NCI-H2171 treated with DMSO at 0.1 percent for 48 hours (cell line): ENCODE results near the gene PBX1.
"Not testable (repeated sequence)": the region's sequence is repeated elsewhere in the genome, so short reads cannot be mapped to it uniquely, and the experiment has no call there.

ENCODE experiments used
- DNase-seq: peaks from one replicate; lab custom pipeline; 2025; lab: John Stamatoyannopoulos, UW

The PBX1 gene

DNA sequence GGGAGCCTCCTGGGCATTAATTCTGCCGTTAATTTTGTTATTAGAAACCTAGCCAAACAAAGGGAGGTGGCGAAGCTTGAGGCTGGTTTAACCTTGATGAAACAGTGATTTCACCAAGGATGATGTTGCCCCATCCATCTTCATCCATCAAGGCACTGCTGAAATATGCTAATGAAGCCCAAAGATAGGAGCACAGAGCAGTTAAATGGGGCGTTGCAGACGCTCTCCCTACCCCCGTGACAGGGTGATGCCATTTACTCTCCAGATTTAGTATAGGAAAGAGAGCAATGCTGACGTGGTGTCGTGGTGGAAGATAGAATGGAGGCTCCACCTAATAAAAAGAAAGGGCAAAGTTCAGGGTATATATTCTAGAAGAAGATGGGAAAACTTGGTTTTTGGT is 84.0 kb downstream of the PBX1 start:
- no peak for DNase-seq

DNA sequence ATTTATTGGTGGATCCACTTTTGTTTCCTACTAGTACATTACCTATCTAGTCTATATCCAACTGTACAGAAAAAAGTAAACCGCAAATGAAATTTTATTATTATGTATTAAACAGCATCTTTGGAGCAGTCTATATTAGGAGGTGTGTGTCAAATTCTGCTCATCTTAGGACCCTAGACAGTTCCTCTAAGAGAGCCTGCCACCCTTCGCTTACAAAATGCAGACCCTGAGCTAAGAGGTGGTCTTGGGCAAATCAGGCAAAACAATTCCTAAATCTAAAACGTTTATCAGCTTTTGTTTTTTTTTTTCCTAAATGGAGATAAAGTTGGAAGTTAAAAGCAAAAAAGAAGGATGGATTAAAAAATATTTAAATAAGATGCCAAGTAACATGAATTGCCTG is 85.3 kb downstream of the PBX1 start:
- no peak for DNase-seq

DNA sequence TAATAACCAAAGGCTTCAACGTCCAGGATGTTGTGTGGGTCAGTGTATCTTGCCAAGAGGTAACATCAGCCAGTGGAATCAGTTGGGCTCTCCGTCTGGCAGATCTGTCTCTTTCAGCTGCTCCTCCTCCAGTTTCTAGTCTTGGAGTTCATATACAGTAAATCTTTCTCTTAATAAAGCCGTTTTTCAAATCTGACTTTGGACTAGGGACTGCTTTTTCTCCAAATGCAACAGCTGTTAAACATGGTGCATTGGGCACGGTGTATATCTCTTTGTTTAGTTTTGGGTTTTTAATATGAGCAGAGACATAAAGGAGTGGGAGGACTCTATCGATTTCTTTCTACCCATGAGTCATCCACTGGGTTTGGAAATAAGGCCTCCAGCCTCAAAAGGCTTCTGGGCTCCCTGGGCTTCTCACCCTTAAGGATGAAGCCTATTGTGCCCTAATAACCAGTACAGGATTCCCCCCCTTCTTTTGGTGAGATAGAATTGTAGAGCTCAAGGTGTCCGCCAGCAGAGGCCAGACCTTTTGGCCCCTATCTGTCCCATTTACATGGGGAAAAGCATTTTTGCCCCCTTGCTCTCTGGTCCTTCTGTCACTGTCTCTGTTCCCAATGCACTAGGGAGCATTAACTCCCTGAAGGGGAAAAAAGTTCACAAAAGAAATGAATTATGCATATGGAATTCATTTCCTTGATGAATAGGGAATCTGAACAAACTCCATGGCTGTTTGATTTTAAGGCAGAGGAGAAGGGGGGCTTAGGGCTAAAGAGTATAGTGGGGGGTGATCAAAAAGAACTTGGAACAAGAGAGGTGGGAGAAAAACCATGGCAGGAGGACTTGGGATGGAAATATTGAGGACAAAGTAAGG is 86.0 kb downstream of the PBX1 start:
- DNase-seq: peak; percentile 13

DNA sequence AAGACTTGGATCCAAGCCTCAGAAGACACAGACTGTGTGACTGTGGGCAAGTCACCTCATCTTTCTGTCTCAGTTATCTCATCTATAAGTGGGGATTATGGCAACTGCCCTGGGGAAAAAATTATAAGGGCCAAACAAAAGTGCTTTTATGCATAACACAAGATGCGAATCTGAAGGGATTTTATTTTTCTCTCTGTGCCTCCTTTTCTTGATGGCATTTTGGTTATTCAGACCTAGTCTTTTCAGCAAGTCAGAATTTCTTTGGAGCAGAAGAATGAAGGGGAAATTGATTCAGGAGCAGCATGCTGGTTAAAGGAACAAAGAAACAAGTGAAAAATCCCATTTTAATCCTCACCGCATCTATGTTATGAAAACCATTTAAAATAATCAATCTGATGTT is 86.9 kb downstream of the PBX1 start:
- no peak for DNase-seq

DNA sequence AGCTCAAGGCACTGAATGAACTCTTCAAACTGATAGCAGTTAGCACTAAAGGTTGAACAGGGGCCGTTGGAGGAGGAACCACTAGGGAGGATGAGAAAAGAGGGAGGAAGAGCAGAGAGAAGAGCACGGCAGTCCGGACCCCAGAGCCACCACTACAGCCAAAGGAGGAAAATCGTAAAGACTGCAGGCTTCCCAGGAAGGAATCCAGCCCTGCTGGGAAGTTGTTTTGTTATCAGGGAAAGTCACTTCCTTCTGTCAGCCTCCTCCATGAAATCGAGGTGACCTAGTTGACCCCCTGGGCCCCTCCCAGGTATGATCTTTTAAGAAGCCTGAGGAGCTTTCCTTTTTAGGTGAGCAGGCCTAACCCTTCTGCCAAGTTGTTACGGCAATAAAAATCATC is 88.2 kb downstream of the PBX1 start:
- DNase-seq: no peak

DNA sequence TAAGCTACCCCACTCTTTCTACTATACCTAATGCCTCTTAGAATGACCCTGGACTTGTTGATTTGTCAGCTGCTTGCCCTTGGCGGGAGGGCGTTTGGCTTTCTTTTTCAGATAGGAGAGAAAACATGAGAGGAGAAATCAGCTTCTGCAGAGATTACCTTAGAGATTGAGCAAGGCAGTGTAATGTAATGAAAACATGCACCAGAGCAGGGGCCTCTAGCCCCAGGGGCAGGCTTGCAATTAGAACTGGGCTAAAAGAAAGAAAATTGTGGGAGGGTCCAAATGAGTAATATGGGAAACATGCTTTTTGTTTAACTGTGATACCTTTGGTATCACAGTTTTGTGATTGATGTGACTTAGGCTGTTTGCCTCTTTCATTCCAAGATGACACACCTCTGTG is 89.7 kb downstream of the PBX1 start:
- no peak for DNase-seq

DNA sequence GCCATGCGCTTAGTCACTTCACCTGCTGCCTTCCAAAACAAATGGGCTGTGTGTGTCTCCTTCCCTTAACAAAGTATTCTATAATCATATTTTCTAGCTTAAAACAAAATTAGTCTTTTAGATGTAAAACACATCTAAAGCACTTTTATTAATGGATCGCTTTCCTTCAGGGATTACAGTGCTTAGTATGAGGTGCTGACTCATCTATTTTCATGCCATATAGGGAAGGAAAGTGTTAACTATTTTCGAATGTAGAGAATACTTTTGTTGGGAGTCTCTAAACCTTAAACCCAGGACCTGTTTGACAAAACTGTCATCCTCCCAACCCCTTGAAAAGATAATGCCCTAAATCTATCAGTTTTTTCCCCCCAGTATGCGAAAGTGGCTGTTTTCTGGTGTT is 90.2 kb downstream of the PBX1 start:
- no peak for DNase-seq

DNA sequence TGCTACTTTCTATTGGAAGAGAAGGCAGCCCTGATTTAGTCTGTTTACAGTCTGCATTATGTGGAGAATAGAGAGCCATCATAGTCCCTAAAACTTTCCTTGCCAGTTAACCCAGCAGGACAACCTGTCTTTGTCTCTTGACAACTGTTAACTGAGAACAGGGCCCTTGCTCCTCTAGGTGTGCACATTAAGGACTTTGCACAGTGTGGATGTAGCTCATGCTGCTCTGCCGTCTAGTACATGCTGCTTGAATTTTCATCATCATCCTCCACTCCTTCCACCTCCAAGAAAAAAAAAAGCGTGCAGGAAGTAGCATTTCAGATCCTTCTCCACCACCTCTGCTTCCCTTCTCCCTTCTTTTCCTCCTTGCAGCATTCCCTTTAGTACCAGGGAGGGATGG is 91.5 kb downstream of the PBX1 start:
- DNase-seq: no peak

DNA sequence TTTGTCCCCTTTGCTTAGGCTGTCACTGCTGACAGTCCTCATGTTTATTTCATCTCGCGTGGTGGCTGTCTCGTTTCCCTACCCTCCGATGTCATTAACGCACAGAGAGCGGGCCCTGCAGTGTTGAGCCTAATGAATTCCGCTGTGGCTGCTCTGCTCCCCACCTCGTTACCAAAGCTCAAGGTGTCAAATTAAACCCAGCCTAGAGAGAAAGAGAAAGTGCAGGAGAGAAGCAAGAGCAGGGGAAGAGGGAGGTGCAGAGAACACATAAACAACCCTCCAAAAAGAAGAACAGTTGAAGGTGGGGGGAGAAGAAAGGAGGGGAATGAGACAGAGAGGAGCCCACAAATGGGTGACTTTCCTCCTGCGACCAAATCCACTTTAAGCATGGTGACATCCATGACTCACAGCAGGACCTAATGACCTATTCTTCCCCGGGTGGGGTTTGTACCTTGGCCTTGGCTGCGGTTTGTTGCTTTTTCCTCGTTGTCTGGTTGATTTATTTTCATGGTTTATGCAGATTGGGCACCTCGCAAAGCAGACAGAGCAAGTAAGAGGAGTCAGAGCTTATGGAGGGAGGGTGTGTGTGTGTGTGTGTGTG is 92.5 kb downstream of the PBX1 start:
- DNase-seq: no peak

DNA sequence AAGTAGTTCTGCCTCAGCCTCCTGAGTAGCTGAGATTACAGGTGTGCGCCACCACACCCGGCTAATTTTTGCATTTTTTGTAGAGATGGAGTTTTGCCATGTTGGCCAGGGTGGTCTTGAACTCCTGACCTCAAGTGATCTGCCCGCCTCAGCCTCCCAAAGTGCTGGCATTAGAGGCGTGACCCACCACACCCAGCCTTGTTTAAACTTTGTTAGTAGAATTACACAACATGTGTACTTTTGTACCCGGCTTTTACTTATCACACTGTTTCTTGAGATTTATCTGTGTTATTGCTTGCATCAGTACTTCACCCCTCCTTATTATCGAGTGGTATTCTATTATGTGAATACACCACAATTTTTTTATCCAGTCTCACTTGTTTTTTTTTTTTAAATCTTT is 94.0 kb downstream of the PBX1 start:
- DNase-seq: not testable (repeated sequence)

DNA sequence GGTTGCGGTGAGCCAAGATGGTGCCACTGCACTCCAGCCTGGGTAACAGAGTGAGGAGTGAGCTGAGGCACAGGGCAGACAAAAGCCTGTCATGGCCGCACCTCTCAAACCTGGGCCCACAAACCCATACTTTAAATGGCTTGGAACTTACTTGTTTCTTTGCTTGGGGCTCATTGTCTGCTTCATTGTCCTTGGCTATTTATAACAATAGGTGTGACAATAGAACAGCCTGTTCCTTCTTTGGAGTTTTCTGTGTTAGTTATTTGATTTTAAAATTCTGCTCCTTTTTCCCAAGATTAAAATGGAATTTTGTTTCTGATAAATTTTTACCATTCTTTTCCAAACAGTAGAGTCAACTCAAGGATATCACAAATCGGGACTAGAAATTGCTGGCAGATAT is 94.7 kb downstream of the PBX1 start:
- no peak for DNase-seq

DNA sequence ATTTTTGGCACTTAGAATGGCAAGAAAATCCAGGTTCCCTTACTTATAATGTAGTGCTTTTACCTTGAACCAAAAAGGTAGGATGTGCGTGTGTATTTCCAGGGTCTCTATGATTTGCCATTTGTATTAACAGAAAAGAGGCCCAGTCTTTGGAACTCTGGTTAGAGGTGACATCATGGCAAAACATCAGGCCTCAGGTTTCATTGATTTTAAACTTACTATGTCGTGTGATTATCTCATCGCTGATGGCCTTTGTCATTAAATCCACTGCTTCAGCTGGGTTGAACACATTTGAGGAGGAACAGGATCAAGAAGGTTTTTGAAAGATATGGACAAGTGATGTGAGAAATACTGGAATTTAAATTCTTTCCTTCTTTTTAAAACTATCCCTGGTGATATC is 95.2 kb downstream of the PBX1 start:
- DNase-seq: no peak

DNA sequence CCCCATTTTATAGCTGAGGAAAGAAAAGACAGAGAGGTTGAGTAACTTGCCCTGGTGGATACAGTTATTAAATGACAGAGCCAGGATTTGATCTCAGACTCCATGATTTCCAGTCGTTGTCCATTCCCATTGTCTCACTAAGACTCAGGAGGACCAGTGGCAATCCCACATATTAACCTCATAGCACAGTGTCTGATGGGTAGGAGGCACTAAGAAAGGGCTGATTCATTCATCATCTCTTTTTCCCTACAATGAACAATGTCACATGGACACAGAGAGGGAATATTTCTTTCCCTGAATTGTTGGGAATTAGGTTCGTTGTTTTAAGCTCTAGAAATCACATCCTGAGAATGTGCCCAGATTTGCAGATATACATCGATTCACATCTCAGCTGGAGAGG is 99.9 kb downstream of the PBX1 start:
- no peak for DNase-seq

DNA sequence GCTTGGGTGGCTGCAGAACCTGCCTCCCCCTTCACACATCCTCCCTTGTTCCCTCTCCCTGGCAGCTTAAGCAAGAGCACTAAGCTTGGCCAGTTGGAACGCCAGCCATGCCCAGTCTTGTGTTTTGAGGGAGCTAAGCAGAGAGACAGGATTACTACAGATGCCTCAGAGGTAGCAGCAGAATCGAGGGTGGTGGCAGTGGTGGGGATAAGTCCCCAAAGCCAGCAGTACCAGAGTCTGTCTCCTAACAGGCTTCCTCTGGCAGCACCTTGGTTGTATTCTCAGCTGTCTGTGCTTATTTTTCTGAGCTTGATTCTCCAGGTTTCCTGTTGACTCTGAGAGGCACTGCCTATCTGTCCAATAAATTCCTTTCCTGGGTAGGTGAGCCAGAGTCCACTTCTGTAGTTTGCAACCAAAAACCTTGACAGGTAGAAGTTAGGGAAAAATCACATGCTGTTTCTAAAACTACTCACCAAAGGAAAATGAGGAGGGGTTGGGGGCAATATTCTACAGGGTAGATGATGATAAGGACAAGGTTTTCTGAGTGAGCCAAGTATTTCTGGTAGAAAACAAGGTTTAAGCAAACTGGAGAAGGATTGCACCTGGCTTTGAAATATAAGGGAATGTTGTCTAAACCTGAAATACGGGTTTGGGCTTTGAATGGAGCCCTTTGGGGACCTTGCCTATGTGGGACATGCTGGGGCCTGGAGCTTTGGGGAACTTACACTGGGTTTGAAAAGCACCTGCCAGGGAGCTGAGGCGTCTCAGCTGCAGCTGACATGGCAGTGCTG is 100.8 kb downstream of the PBX1 start:
- no peak for DNase-seq

DNA sequence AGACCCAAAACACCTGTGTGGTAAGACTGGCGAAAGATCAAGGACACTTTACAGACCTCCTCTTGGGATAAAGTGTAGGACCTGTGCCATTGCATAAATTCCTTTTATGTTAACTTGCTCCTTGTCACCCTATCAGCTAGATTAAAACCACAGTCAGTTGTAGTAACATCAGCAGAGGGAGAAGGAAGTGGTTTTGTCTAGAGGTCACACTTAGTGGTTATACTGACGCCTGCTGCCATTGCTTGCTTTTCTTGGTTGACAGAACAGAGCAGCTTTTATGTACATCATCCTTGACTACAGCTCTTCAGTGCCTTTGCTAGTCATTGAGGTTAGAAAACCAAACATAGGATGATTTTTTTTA is 101.4 kb downstream of the PBX1 start:
- peak; percentile 32 for DNase-seq

DNA sequence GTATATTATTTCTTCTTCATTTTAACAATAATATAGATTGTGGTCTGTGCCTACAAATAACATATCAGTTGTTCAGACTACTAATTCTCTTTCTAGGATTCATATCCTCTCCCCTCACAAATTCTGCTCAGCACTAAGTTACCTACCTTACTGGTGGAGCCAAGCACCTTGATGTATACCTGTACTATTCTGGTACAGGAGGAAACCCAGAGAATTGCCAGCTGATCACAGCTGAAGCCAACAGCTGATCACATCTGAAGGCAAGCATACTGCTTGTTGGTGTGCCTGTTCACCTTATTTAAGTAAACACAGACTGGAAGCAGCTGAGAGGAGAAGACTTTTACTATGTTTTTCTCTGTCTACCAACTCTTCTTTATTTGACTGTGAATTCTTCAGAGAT is 101.8 kb downstream of the PBX1 start:
- DNase-seq: no peak

DNA sequence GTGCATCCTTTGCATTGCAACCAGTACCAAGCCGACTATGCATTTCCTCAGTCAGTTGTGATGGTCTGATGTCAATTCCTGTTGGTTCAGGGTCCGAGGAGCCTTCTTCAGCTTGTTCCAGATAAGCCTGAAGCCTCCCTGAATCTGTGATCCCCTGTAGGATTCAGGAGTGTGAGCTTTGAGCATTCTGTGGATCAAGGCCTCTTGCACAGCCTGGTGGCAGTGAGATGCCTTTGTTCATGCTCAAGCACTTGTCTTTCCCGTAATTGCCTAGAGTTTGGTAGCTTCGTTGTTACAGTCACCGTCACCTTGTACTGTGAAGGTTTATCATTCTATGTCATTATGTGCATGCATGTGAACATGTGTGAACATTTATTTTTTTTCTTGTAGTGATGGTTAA is 103.5 kb downstream of the PBX1 start:
- no peak for DNase-seq

DNA sequence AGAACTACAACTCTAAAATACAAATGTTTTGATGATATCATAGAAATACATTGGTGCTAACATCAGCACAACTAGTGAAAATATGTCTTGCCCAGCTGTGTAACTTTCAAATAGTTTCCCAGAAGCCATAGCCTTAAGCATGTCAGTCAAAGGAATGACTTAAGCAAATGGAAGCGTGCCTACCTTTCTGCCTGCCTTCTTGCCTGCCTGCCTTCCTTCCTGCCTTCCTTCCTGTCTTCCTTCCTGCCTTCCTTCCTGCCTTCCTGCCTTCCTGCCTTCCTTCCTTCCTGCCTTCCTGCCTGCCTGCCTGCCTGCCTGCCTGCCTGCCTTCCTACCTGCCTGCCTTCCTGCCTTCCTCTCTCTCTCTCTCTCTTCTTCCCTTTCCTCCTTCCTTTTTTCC is 104.0 kb downstream of the PBX1 start:
- no peak for DNase-seq

DNA sequence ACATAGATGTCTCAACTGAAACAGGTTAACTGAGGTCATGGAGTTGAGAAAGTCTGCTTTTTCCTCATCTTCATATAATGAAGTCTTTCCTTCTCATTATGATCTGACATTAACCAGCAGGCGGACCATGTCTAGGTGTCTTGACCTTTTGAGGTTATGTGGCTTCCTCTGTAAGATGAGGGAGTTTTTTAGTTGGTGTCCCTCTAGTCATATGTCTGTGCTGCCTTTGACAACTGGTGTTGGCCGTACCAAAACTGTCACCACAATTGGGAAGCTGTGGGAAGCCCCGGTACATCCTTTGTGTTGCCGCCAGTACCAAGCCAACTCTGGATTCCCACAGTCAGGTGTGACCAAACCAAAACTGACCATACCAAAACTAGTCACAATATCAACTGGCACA is 105.1 kb downstream of the PBX1 start:
- DNase-seq: no peak

DNA sequence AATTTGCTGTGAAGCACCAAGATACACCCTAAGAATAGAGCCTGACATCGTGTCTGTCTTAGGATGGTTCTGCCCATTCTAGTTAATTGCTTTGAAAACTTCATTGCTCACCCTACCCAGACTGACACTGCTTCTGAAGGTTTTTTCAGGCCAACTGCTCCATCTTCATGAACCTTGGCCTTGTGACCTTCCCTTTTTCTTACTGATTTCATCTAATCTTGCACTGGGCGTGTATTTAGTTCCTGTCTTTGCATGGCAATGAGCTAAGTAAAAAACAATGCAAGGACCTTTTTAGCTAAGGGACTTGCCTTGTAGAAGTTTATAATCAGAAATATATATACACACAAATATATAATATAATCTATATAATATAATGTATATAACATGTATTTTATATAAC is 108.0 kb downstream of the PBX1 start:
- DNase-seq: no peak

DNA sequence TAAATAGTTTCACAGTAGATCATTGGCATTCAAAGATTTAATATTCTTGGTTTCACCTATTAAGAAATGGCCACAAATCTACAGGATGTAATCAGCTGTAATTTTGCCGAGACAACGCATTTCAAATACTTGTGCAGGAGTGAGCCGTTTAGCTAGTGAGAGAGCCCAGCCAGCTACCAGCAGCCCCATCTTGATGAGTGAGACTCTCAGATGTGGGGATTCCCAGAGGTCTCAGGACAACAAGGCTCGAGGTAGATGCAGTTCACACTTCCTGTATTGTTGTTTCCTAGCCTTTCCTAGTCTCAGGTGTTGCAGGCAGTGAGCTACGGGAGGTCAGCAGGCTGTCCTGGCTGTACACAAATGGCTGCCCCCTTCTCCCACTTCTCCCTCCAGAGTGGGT is 108.6 kb downstream of the PBX1 start:
- no peak for DNase-seq

DNA sequence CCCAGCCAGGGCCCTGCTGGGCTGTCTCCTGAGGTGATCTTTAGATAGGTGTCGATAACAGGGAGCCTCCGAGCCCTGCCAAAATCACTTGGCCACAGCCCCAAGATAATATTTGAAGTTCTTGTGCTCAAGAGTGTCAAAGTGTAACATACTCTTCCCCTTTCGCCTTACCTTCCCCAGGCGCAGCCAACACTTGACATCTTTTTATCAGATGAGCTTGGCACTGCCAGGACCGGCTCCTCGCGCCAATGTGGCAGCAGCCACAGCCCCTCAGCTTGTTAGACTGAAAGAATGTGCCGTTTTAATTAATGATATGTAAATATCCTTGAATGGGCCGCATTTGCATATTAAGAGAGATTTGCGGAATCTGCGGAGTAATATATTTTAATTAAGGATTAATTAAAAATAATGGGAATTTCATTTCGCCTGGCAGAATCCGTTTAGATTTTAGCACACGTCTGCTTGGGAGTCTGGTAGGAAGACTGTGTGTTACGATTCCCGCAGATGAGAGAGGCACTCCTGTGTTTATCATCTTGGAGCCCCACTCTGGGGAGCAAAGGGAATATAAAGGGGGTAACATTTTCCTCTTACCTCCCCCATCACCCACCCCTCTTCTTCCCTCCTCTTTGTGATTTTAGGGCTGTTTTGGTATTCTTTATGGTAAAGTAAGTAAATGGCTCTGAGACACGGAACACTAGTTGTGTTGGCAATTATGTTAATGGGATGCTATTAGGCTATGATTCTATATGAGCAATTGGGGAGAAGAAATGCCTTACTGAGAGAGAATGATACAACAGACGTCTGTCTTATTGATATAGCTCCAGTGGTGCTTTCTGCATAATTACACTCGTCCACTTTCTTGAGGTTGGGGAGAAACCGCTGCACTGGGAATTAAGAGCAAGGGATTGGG is 109.8 kb downstream of the PBX1 start:
- DNase-seq: no peak
